A549 (cell line): ENCODE data around the gene TMPRSS9. TPM values are rescaled to one million over a fixed set of nuclear protein-coding genes. Genes with fewer than 3 reads are reported as not detected.

Experiments
- ATAC-seq, 2 experiments: fragments of 200-7000 bp in 1 of 2; fragments of >200 bp in 1 of 2; cut with Nextera tagmentation in 1 of 2; cut with Tn5 transposase in 1 of 2; 3 replicates each; pipeline versions ENCODE4 v1.8.0 to v1.9.1; 2018 to 2020; ENCODE audit warnings: mild to moderate bottlenecking in 1 of 2, moderate library complexity in 1 of 2
- CTCF ChIA-PET: fragments of 300-600 bp; sonication (Branson Sonifier 250); formaldehyde crosslinking; extraction: SDS; loops from one replicate; lab custom pipeline; 2021; ENCODE audit warnings: antibody characterized with exemption, inconsistent platforms; lab: Yijun Ruan, JAX
- POLR2A ChIA-PET: fragments of 350-600 bp; formaldehyde crosslinking; extraction: SDS; loops from one replicate; lab custom pipeline; 2021; ENCODE audit warnings: antibody characterized with exemption, inconsistent platforms; lab: Yijun Ruan, JAX
- DNase-seq, 2 experiments: peaks; one replicate each; pipeline versions ENCODE4 v3.0.0 to v3.0.0-alpha.2; 2011 to 2016; ENCODE audit warnings: low read depth in 1 of 2, low spot score in 1 of 2
- FAIRE-seq: peaks from 2 replicates; lab custom pipeline; 2011; peaks lifted over from hg19 to GRCh38; lab: Jason Lieb, UNC
- H3K27ac ChIP-seq, 2 experiments: fragments of >200 bp; sonication (Bioruptor Twin); formaldehyde crosslinking; 3 replicates each; pipeline ENCODE4 v1.5.1; 2016 to 2017
- H3K4me1 ChIP-seq: fragments of >200 bp; sonication (Bioruptor Twin); formaldehyde crosslinking; 3 replicates; pipeline ENCODE4 v1.6.1; 2016
- H3K4me2 ChIP-seq: fragments of >200 bp; sonication (Bioruptor Twin); formaldehyde crosslinking; 3 replicates; pipeline ENCODE4 v1.6.1; 2016
- H3K4me3 ChIP-seq: fragments of >200 bp; sonication (Bioruptor Twin); formaldehyde crosslinking; 3 replicates; pipeline ENCODE4 v1.5.1; 2016
- H3K9me3 ChIP-seq: fragments of >200 bp; sonication (Bioruptor Twin); formaldehyde crosslinking; 3 replicates; pipeline ENCODE4 v1.6.1; 2016
- ATOH8 ChIP-seq: fragments of 250-450 bp; sonication (Bioruptor Pico); IDR thresholded peaks from 2 replicates; pipeline ENCODE4 v1.5.0; 2020; ENCODE audit warnings: low read depth, mild to moderate bottlenecking, moderate library complexity
- BHLHE40 ChIP-seq: IDR thresholded peaks from 2 replicates; pipeline ENCODE4 v1.6.1; 2012; ENCODE audit warnings: low read depth, low read length, inconsistent platforms
- EHMT2 ChIP-seq: fragments of 200-600 bp; sonication (generic); IDR thresholded peaks from 2 replicates; pipeline ENCODE4 v1.6.1; 2016; ENCODE audit warnings: antibody characterized with exemption, low read depth, mild to moderate bottlenecking, moderate library complexity
- ELK1 ChIP-seq: fragments of 150-350 bp; IDR thresholded peaks from 2 replicates; pipeline ENCODE4 v1.6.1; 2014; ENCODE audit warnings: low read depth, mild to moderate bottlenecking, low read length
- EP300 ChIP-seq, 2 experiments: fragments of >200 bp; sonication (Bioruptor Twin); formaldehyde crosslinking; IDR thresholded peaks; 2 replicates in 1 of 2; 3 replicates in 1 of 2; pipeline ENCODE4 v1.6.1; 2016 to 2017
- ESRRA ChIP-seq: fragments of 150-350 bp; IDR thresholded peaks from 2 replicates; pipeline ENCODE4 v1.6.1; 2014; ENCODE audit warnings: mild to moderate bottlenecking, low read length, borderline replicate concordance
- HDAC2 ChIP-seq: fragments of 200-600 bp; sonication (generic); IDR thresholded peaks from 2 replicates; pipeline ENCODE4 v1.6.1; 2016
- HEYL ChIP-seq: fragments of 250-450 bp; sonication (Bioruptor Pico); IDR thresholded peaks from 2 replicates; pipeline ENCODE4 v1.8.0; 2021; ENCODE audit warnings: mild to moderate bottlenecking, moderate library complexity
- KDM5A ChIP-seq: fragments of 200-600 bp; sonication (generic); IDR thresholded peaks from 2 replicates; pipeline ENCODE4 v1.6.1; 2016; ENCODE audit warnings: antibody characterized with exemption, mild to moderate bottlenecking
- MAFK ChIP-seq: fragments of 450-650 bp; IDR thresholded peaks from 2 replicates; pipeline ENCODE4 v1.6.1; 2014; ENCODE audit not compliant: partially characterized antibody
- MAZ ChIP-seq: fragments of 150-350 bp; IDR thresholded peaks from 2 replicates; pipeline ENCODE4 v1.6.1; 2014; ENCODE audit warnings: antibody characterized with exemption, low read depth, low read length, borderline replicate concordance
- NPAS2 ChIP-seq: fragments of 250-450 bp; sonication (Bioruptor Pico); IDR thresholded peaks from 2 replicates; pipeline ENCODE4 v1.8.0; 2022; ENCODE audit warnings: mild to moderate bottlenecking, moderate library complexity, borderline replicate concordance
- PBX3 ChIP-seq: IDR thresholded peaks from 2 replicates; pipeline ENCODE4 v1.6.1; 2012
- PHF8 ChIP-seq: fragments of 200-600 bp; sonication (generic); IDR thresholded peaks from 2 replicates; pipeline ENCODE4 v1.6.1; 2016; ENCODE audit warnings: low read depth, mild to moderate bottlenecking, antibody characterized with exemption, moderate library complexity, borderline replicate concordance
- RARB ChIP-seq: fragments of 250-450 bp; sonication (Bioruptor Pico); IDR thresholded peaks from 2 replicates; pipeline ENCODE4 v1.8.0; 2021; ENCODE audit warnings: mild to moderate bottlenecking, moderate library complexity
- RCOR1 ChIP-seq: fragments of 150-350 bp; IDR thresholded peaks from 2 replicates; pipeline ENCODE4 v1.6.1; 2014; ENCODE audit warnings: antibody characterized with exemption, low read length, low read depth
- WGBS: methylation state at CpG from one replicate; pipeline ENCODE4 v1.1.6; 2017; ENCODE audit errors: missing lambda C conversion rate; 5-methylcytosine and 5-hydroxymethylcytosine counted together
- polyA plus RNA-seq, 4 experiments: library from polyadenylated mRNA; depleted of rRNA in 3 of 4; stranded (reverse); fragments of >200 nt; fragmentation: RNase III in 1 of 4; extraction: RNeasy Plus Mini Kit Qiagen cat#74134 plus additional on column Dnase treatment in 1 of 4; gene quantifications; 2 replicates in 3 of 4; 3 replicates in 1 of 4; pipeline ENCODE4 v1.2.3, GENCODE V29; 2011 to 2017

TMPRSS9 gene
- polyA plus RNA-seq, 2 of the 4 experiments (the other 2 are of a cell fraction) = 0.01 TPM; not detected in 1

- DNase-seq (no peak), FAIRE-seq (no peak)
- CTCF ChIA-PET = interaction anchor here (0.5 to 1.1 kb wide), 2 partner anchors 48 to 87 kb away, joined by 3 read pairs; no protein-coding TSS in a partner anchor
- Histone ChIP-seq H3K9me3 (no peaks in the 10 kb centered on the region), H3K27ac (no peak overlapping the region), H3K4me1 (0 out of 3 replicates have a peak, but pooled peaks cover 4% of the 10 kb centered on the region)
- no peak for TF ChIP-seq NPAS2 (CRISPR knock-in tag)
- TF ChIP-seq, all 56 proteins: peak for 0
- Histone ChIP-seq H3K4me3 (no peak overlapping the region), H3K4me2 (no peak overlapping the region)
- no peak for ATAC-seq
- POLR2A ChIA-PET = no interaction called here
- WGBS = 74% methylated on average over 11 of the region's 11 CpGs
Observed at GRCh38 chr19:2362046-2362969, 2.2 kb downstream of the TMPRSS9 start.

GRCh38 chr19:2362970-2363300, 2.9 kb downstream of the TMPRSS9 start:
- 32% methylated on average over 3 of the region's 15 CpGs for WGBS
- CTCF ChIA-PET = interaction anchor here (0.5 to 1.1 kb wide), 2 partner anchors 49 to 88 kb away, joined by 3 read pairs; no protein-coding TSS in a partner anchor
- no peak for TF ChIP-seq ESRRA
- TF ChIP-seq PBX3 = no peak
- TF ChIP-seq RCOR1 = no peak
- TF ChIP-seq ELK1 = no peak
- no peak for TF ChIP-seq ATOH8 (CRISPR knock-in tag)
- no peak for TF ChIP-seq RARB
- TF ChIP-seq MAFK = no peak
- TF ChIP-seq BHLHE40 = no peak
- no peak for TF ChIP-seq EP300 (IDR thresholded peaks at IDR 0.05)
- no peak for TF ChIP-seq KDM5A
- no peak for TF ChIP-seq HEYL (CRISPR knock-in tag)
- no peak for TF ChIP-seq PHF8

GRCh38 chr19:2363419-2363818, 3.4 kb downstream of the TMPRSS9 start:
- H3K4me1 ChIP-seq = 0 out of 3 replicates have a peak, but pooled peaks cover 4% of the 10 kb centered on the region
- H3K9me3 ChIP-seq = no peaks in the 10 kb centered on the region
- DNase-seq = no peak
- no peak for TF ChIP-seq PBX3
- TF ChIP-seq MAZ = no peak
- no peak for TF ChIP-seq HDAC2
- no peak for TF ChIP-seq EHMT2
- TF ChIP-seq ATOH8 (CRISPR knock-in tag) = no peak
- FAIRE-seq = no peak
- H3K4me3 ChIP-seq = no peak overlapping the region
- peak in 1 of 2 experiments; percentile 14; a peak in 1 of 6 replicates for ATAC-seq
- no peak overlapping the region for H3K4me2 ChIP-seq
- no peak overlapping the region for H3K27ac ChIP-seq
- WGBS = 58% methylated on average over 11 of the region's 17 CpGs
- POLR2A ChIA-PET = no interaction called here
- CTCF ChIA-PET = interaction anchor here (1.1 kb wide), 1 partner anchor 89 kb away, joined by 3 read pairs; no protein-coding TSS in a partner anchor

More at GRCh38 chr19:2362970-2363300, 2.9 kb downstream of the TMPRSS9 start:
- no peak overlapping the region for H3K27ac ChIP-seq
- POLR2A ChIA-PET = no interaction called here
- ATAC-seq = no peak
- H3K9me3 ChIP-seq = no peaks in the 10 kb centered on the region
- no peak for DNase-seq
- FAIRE-seq = no peak
- 0 out of 3 replicates have a peak, but pooled peaks cover 4% of the 10 kb centered on the region for H3K4me1 ChIP-seq
- H3K4me3 ChIP-seq = no peak overlapping the region
- no peak overlapping the region for H3K4me2 ChIP-seq
